HG03175 (cell line): ENCODE results near the gene CRACDL.
A peak's percentile ranks its signal among the peaks of the same experiment; 100 is the strongest.

Experiments
- ATAC-seq: cut with Tn5 transposase; IDR thresholded peaks from one replicate; pipeline ENCODE4 v1.9.1; 2021; ENCODE audit warnings: mild to moderate bottlenecking, moderate library complexity; ENCODE audit not compliant: unreplicated experiment

Gene CRACDL

GRCh38 chr2:98781822-98782221 lies 154.2 kb downstream of the CRACDL start:
- no peak for ATAC-seq

GRCh38 chr2:98778741-98779483 lies 157.1 kb downstream of the CRACDL start:
- ATAC-seq, result no peak

GRCh38 chr2:98778151-98778550 lies 157.9 kb downstream of the CRACDL start:
- ATAC-seq, result no peak

GRCh38 chr2:98777710-98778109 lies 158.3 kb downstream of the CRACDL start:
- ATAC-seq, result no peak

GRCh38 chr2:98777076-98777475 lies 158.9 kb downstream of the CRACDL start:
- no peak for ATAC-seq

- no peak for ATAC-seq
Observed at GRCh38 chr2:98776136-98776535, 159.9 kb downstream of the CRACDL start.

GRCh38 chr2:98775146-98775986 lies 160.7 kb downstream of the CRACDL start:
- no peak for ATAC-seq

GRCh38 chr2:98773907-98774306 lies 162.1 kb downstream of the CRACDL start:
- no peak for ATAC-seq

GRCh38 chr2:98773169-98773568 lies 162.9 kb downstream of the CRACDL start:
- no peak for ATAC-seq

GRCh38 chr2:98772536-98772935 lies 163.5 kb downstream of the CRACDL start:
- ATAC-seq, result no peak

- ATAC-seq, result peak; percentile 54
Observed at GRCh38 chr2:98771721-98772524, 164.1 kb downstream of the CRACDL start.

GRCh38 chr2:98771264-98771663 lies 164.8 kb downstream of the CRACDL start:
- ATAC-seq, result no peak

- no peak for ATAC-seq
Observed at GRCh38 chr2:98769784-98770183, 166.2 kb downstream of the CRACDL start.

GRCh38 chr2:98769114-98769476 lies 166.9 kb downstream of the CRACDL start:
- no peak for ATAC-seq

GRCh38 chr2:98768384-98769113 lies 167.5 kb downstream of the CRACDL start:
- no peak for ATAC-seq

GRCh38 chr2:98764499-98764898 lies 171.5 kb downstream of the CRACDL start:
- ATAC-seq, result no peak

GRCh38 chr2:98763209-98763951 lies 172.6 kb downstream of the CRACDL start:
- no peak for ATAC-seq

- no peak for ATAC-seq
Observed at GRCh38 chr2:98761909-98762308, 174.1 kb downstream of the CRACDL start.

- no peak for ATAC-seq
Observed at GRCh38 chr2:98761267-98761781, 174.7 kb downstream of the CRACDL start.
